B cell (primary cell): ENCODE data around the gene EYA3. TPM values are rescaled to one million over a fixed set of nuclear protein-coding genes. Genes with fewer than 3 reads are reported as not detected.

ENCODE experiments used
- ATAC-seq: fragments of 200-7000 bp; cut with Tn5 transposase; one replicate; pipeline ENCODE4 v1.10.0; 2021; ENCODE audit warnings: low read depth, mild to moderate bottlenecking, moderate number of reproducible peaks, moderate library complexity
- CTCF ChIA-PET: fragments of 350-600 bp; sonication (Branson Sonifier 250); formaldehyde crosslinking; loops from one replicate; lab custom pipeline; 2021; ENCODE audit warnings: antibody characterized with exemption, inconsistent platforms; lab: Charles Lee
- POLR2A ChIA-PET: fragments of 350-600 bp; sonication (Branson Sonifier 250); formaldehyde crosslinking; loops from one replicate; lab custom pipeline; 2021; ENCODE audit warnings: antibody characterized with exemption; lab: Charles Lee
- DNase-seq: peaks from one replicate; pipeline ENCODE4 v3.0.0; 2013
- H2AFZ ChIP-seq: 2 replicates; pipeline ENCODE4 v1.6.1; 2012; ENCODE audit warnings: mild to moderate bottlenecking, low read depth, low read length; ENCODE audit not compliant: insufficient read depth, poor library complexity, severe bottlenecking
- H3K27ac ChIP-seq, 2 donors: 1 replicate in 1 of 2; 2 replicates in 1 of 2; pipeline ENCODE4 v1.5.1; 2012 to 2013; ENCODE audit warnings: low read length in 2 of 2, mild to moderate bottlenecking in 2 of 2, moderate library complexity in 1 of 2
- H3K27me3 ChIP-seq, 4 experiments: fragments of 200-600 bp in 1 of 4; sonication (generic) in 1 of 4; replicated peaks in 1 of 4; 1 replicate in 2 of 4; 2 replicates in 2 of 4; pipeline versions ENCODE4 v1.6.1 to v1.7.0; 2013 to 2016; ENCODE audit warnings: low read length in 3 of 4, mild to moderate bottlenecking in 2 of 4, mixed read lengths in 1 of 4, moderate library complexity in 1 of 4; ENCODE audit not compliant: insufficient read depth in 4 of 4, control insufficient read depth in 3 of 4; ENCODE audit errors: control extremely low read depth in 1 of 4
- H3K36me3 ChIP-seq, 2 experiments: replicated peaks in 1 of 2; 1 replicate in 1 of 2; 2 replicates in 1 of 2; pipeline versions ENCODE4 v1.6.1 to v1.7.1; 2013; ENCODE audit warnings: low read length in 1 of 2; ENCODE audit not compliant: insufficient read depth in 2 of 2, control insufficient read depth in 1 of 2; ENCODE audit errors: control extremely low read depth in 1 of 2, extremely low read depth in 1 of 2
- H3K4me1 ChIP-seq, 2 donors: fragments of 200-600 bp in 1 of 2; sonication (generic) in 1 of 2; 1 replicate in 1 of 2; 2 replicates in 1 of 2; pipeline versions ENCODE4 v1.5.1 to v1.6.1; 2013 to 2017; ENCODE audit warnings: low read length in 2 of 2; ENCODE audit not compliant: control insufficient read depth in 2 of 2, insufficient read depth in 2 of 2
- H3K4me2 ChIP-seq: replicated peaks from 2 replicates; pipeline ENCODE3; 2012; ENCODE audit warnings: mild to moderate bottlenecking, low read depth, low read length; ENCODE audit not compliant: poor library complexity, severe bottlenecking
- H3K4me3 ChIP-seq, 5 experiments: fragments of 200-600 bp in 1 of 5; sonication (generic) in 1 of 5; 1 replicate in 3 of 5; 2 replicates in 2 of 5; pipeline versions ENCODE4 v1.5.1 to v1.7.0; 2011 to 2016; ENCODE audit warnings: low read length in 4 of 5, mild to moderate bottlenecking in 4 of 5, low read depth in 2 of 5, control low read depth in 1 of 5, moderate library complexity in 1 of 5; ENCODE audit not compliant: insufficient read depth in 1 of 5; ENCODE audit errors: control extremely low read depth in 1 of 5, extremely low read depth in 1 of 5
- H3K79me2 ChIP-seq: fragments of 200-600 bp; sonication (generic); one replicate; pipeline ENCODE4 v1.6.0; 2016; ENCODE audit warnings: low read length; ENCODE audit not compliant: control insufficient read depth, insufficient read depth
- H3K9ac ChIP-seq: fragments of 200-600 bp; sonication (generic); 2 replicates; pipeline ENCODE4 v1.6.1; 2017; ENCODE audit warnings: mild to moderate bottlenecking, low read length, moderate library complexity
- H3K9me3 ChIP-seq, 3 donors: one replicate each; pipeline versions ENCODE4 v1.6.1 to v1.7.1; 2013; ENCODE audit warnings: low read length in 2 of 3; ENCODE audit not compliant: control insufficient read depth in 2 of 3, insufficient read depth in 1 of 3; ENCODE audit errors: control extremely low read depth in 1 of 3
- H4K20me1 ChIP-seq: 2 replicates; pipeline ENCODE4 v1.6.0; 2012; ENCODE audit warnings: mild to moderate bottlenecking, low read length; ENCODE audit not compliant: insufficient read depth, control insufficient read depth, poor library complexity, severe bottlenecking
- H3K27ac Mint-ChIP-seq: one replicate; pipeline ENCODE4 v1.8.0; 2021; ENCODE audit warnings: mixed read lengths
- H3K27me3 Mint-ChIP-seq: one replicate; pipeline ENCODE4 v1.8.0; 2021; ENCODE audit warnings: mixed read lengths
- H3K4me1 Mint-ChIP-seq: one replicate; pipeline ENCODE4 v1.8.0; 2021; ENCODE audit warnings: mixed read lengths
- H3K4me3 Mint-ChIP-seq: one replicate; pipeline ENCODE4 v1.8.0; 2021; ENCODE audit warnings: mixed read lengths
- H3K9me3 Mint-ChIP-seq: one replicate; pipeline ENCODE4 v1.8.0; 2022; ENCODE audit warnings: mixed read lengths; ENCODE audit not compliant: insufficient read depth
- EZH2 ChIP-seq: IDR thresholded peaks from 2 replicates; pipeline ENCODE4 v1.6.1; 2012; ENCODE audit warnings: borderline replicate concordance, low read depth, mild to moderate bottlenecking, moderate library complexity, low read length; ENCODE audit not compliant: insufficient read depth, poor library complexity, severe bottlenecking
- WGBS: methylation state at CpG from one replicate; pipeline ENCODE4 v1.1.5; 2013; ENCODE audit warnings: missing lambda C conversion rate; ENCODE audit not compliant: insufficient coverage; 5-methylcytosine and 5-hydroxymethylcytosine counted together
- intact Hi-C: fragments of 100-400 bp; cut with micrococcal nuclease; formaldehyde crosslinking; loops from one replicate; pipeline ENCODE4 v1.10.0; 2022
- polyA plus RNA-seq: library from polyadenylated mRNA; depleted of rRNA; stranded (reverse); fragments of >200 nt; gene quantifications from 2 replicates; pipeline ENCODE4 v1.2.3, GENCODE V29; 2012
- total RNA-seq, 2 donors: library from RNA; stranded (reverse); fragments of 120-200 nt in 1 of 2; gene quantifications; 1 replicate in 1 of 2; 2 replicates in 1 of 2; pipeline versions ENCODE4 v1.2.3 to v1.2.4, GENCODE V29; 2013 to 2022
- TF ChIP-seq, protein P1 (sequence below): fragments of 200-600 bp; IDR thresholded peaks from one replicate; pipeline ENCODE4 v1.8.0; 2022; ENCODE audit warnings: antibody characterized with exemption, mild to moderate bottlenecking

Gene EYA3
- total and polyA plus RNA-seq, 2 donors (not counting 1 experiment from before 2014, with no cell fraction given): 14.1 to 31.3 TPM

DNA sequence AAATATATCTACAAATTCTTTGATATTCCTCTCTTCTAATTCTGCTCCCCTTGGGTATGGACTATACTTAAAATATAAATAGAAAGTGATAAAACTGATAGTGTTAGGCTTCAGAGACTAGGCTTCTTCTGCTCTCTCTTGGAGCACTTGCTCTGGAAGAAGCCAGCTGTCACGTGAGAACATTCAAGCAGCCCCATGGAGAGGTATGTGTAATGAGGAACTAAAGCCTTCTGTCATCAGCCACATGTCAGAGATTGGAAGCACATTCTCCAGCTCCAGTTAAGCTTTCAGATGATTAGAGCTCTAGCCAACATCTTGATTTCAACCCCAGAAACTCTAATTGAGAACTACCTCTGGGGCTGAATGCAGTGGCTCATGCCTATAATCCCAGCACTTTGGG lies 94.3 kb downstream of the EYA3 start:
- H3K4me3 Mint-ChIP-seq: no peak overlapping the region
- DNase-seq (no peak), ATAC-seq (no peak)
- Histone ChIP-seq H3K27ac (no peak overlapping the region), H3K79me2 (no peaks in the 10 kb centered on the region), H3K9ac (no peak overlapping the region), H3K36me3 (peaks cover 6 to 59% of the 10 kb centered on the region in 2 experiments), H3K4me2 (no peak overlapping the region), H4K20me1 (no peaks in the 10 kb centered on the region), H3K9me3 (no peaks in the 10 kb centered on the region), H2AFZ (no peak overlapping the region), H3K4me1 (peaks cover 4 to 7% of the 10 kb centered on the region in 2 donors), H3K27me3 (no peaks in the 10 kb centered on the region), H3K4me3 (no peak overlapping the region)
- ChIA-PET CTCF (interaction anchor here (2.2 to 2.8 kb wide), 2 partner anchors 14 to 54 kb away, joined by 4 to 7 read pairs; no protein-coding TSS in a partner anchor), POLR2A (no interaction called here)
- no peak overlapping the region for H3K27ac Mint-ChIP-seq
- intact Hi-C loops: no loop called here
- no CpG with 5 or more reads among the region's 1 CpG for WGBS
- TF ChIP-seq, protein P1, sequence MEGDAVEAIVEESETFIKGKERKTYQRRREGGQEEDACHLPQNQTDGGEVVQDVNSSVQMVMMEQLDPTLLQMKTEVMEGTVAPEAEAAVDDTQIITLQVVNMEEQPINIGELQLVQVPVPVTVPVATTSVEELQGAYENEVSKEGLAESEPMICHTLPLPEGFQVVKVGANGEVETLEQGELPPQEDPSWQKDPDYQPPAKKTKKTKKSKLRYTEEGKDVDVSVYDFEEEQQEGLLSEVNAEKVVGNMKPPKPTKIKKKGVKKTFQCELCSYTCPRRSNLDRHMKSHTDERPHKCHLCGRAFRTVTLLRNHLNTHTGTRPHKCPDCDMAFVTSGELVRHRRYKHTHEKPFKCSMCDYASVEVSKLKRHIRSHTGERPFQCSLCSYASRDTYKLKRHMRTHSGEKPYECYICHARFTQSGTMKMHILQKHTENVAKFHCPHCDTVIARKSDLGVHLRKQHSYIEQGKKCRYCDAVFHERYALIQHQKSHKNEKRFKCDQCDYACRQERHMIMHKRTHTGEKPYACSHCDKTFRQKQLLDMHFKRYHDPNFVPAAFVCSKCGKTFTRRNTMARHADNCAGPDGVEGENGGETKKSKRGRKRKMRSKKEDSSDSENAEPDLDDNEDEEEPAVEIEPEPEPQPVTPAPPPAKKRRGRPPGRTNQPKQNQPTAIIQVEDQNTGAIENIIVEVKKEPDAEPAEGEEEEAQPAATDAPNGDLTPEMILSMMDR: no peak
- TF ChIP-seq EZH2: no peak
- peaks cover 6% of the 10 kb centered on the region for H3K4me1 Mint-ChIP-seq
- no peaks in the 10 kb centered on the region for H3K27me3 Mint-ChIP-seq
- no peaks in the 10 kb centered on the region for H3K9me3 Mint-ChIP-seq

DNA sequence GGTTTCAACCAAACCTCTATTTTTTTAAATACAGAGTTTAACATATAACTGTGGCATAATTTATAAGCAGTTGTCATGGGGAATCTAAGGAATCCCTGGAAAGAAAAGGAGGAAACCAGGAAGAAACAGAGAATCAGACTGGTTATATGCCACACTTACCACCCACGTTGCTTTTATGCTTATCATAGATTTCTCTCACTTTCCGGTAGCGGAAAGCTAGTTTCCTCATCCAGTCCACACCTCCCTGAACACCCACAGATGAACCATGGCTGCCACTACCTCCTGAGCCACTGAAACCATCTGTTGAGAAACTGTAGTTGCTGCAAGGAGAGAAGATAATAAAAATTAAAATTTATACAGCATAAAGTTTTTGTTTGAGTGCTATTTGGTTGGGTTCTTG lies 95.2 kb downstream of the EYA3 start:
- no peak for ATAC-seq
- intact Hi-C loops: no loop called here
- H3K27ac Mint-ChIP-seq: no peak overlapping the region

More for the DNA sequence above, 95.2 kb downstream of the EYA3 start:
- H3K9me3 ChIP-seq: no peaks in the 10 kb centered on the region
- H3K27me3 Mint-ChIP-seq: no peaks in the 10 kb centered on the region
- TF ChIP-seq, protein P1: no peak
- TF ChIP-seq EZH2: no peak
- H3K9ac ChIP-seq: no peak overlapping the region
- no peaks in the 10 kb centered on the region for H3K79me2 ChIP-seq
- WGBS: no CpG with 5 or more reads among the region's 3 CpGs
- POLR2A ChIA-PET: no interaction called here
- CTCF ChIA-PET: interaction anchor here (0.9 to 2.2 kb wide), 3 partner anchors 11 to 136 kb away, joined by 3 to 4 read pairs (median 4); no protein-coding TSS in a partner anchor
- DNase-seq: no peak
- no peak overlapping the region for H3K4me3 Mint-ChIP-seq
- H3K4me1 Mint-ChIP-seq: peaks cover 6% of the 10 kb centered on the region
- no peak overlapping the region for H3K4me2 ChIP-seq
- no peak overlapping the region for H3K4me3 ChIP-seq
- H2AFZ ChIP-seq: no peak overlapping the region
- H3K27me3 ChIP-seq: no peaks in the 10 kb centered on the region
- H3K36me3 ChIP-seq: peaks cover 7 to 60% of the 10 kb centered on the region in 2 experiments
- H4K20me1 ChIP-seq: no peaks in the 10 kb centered on the region
- H3K4me1 ChIP-seq: peaks cover 4 to 7% of the 10 kb centered on the region in 2 donors
- peak overlapping the region in 1 of 2 donors; percentile 20 for H3K27ac ChIP-seq
- no peaks in the 10 kb centered on the region for H3K9me3 Mint-ChIP-seq
